GM23338 (cell line): Measurements from ENCODE around the gene AUH.

Experiments used
- CREB1 ChIP-seq: fragments of 250-450 bp; sonication (Bioruptor Pico); IDR thresholded peaks from 2 replicates; pipeline ENCODE4 v1.5.0; 2020; ENCODE audit warnings: low read depth, mild to moderate bottlenecking, moderate library complexity
- EZH2 ChIP-seq: fragments of 200-600 bp; sonication (generic); IDR thresholded peaks from one replicate; pipeline ENCODE4 v1.8.0; 2017; ENCODE audit warnings: antibody characterized with exemption, mild to moderate bottlenecking, low read depth; ENCODE audit not compliant: unreplicated experiment
- EZH2phosphoT487 ChIP-seq: fragments of 200-600 bp; sonication (generic); IDR thresholded peaks from one replicate; pipeline ENCODE4 v1.8.1; 2018; ENCODE audit warnings: antibody characterized with exemption; ENCODE audit not compliant: unreplicated experiment
- POLR2AphosphoS5 ChIP-seq: IDR thresholded peaks from 2 replicates; pipeline ENCODE4 v1.6.1; 2016; ENCODE audit warnings: antibody characterized with exemption, low read depth
- STAT1 ChIP-seq: IDR thresholded peaks from one replicate; pipeline ENCODE4 v1.6.1; 2016; ENCODE audit warnings: antibody characterized with exemption; ENCODE audit not compliant: unreplicated experiment
- TF ChIP-seq, protein P1 (sequence below), 2 experiments: fragments of 200-600 bp in 1 of 2; sonication (generic) in 1 of 2; conservative IDR thresholded peaks; 2 replicates each; pipeline versions ENCODE4 v1.5.1 to v1.6.1; 2016 to 2017; ENCODE audit warnings: antibody characterized with exemption in 2 of 2, low read depth in 2 of 2, mild to moderate bottlenecking in 2 of 2, moderate library complexity in 1 of 2

GRCh38 chr9:91346644-91347043, 15.1 kb downstream of the AUH start:
- TF ChIP-seq, protein P1, sequence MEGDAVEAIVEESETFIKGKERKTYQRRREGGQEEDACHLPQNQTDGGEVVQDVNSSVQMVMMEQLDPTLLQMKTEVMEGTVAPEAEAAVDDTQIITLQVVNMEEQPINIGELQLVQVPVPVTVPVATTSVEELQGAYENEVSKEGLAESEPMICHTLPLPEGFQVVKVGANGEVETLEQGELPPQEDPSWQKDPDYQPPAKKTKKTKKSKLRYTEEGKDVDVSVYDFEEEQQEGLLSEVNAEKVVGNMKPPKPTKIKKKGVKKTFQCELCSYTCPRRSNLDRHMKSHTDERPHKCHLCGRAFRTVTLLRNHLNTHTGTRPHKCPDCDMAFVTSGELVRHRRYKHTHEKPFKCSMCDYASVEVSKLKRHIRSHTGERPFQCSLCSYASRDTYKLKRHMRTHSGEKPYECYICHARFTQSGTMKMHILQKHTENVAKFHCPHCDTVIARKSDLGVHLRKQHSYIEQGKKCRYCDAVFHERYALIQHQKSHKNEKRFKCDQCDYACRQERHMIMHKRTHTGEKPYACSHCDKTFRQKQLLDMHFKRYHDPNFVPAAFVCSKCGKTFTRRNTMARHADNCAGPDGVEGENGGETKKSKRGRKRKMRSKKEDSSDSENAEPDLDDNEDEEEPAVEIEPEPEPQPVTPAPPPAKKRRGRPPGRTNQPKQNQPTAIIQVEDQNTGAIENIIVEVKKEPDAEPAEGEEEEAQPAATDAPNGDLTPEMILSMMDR (conservative IDR thresholded peaks at IDR 0.05; ENCODE audit: low read depth in 2 of 2) = no peak
- TF ChIP-seq POLR2AphosphoS5 = no peak
- no peak for TF ChIP-seq EZH2phosphoT487
- TF ChIP-seq CREB1 = no peak
- no peak for TF ChIP-seq EZH2
- no peak for TF ChIP-seq STAT1
